ENCODE measurements around the gene RMRP. TPM values are rescaled to one million over a fixed set of nuclear protein-coding genes. Genes with fewer than 3 reads are reported as not detected.

Gene RMRP
- total and polyA plus RNA-seq, 2 donors from 2014 or later: 36,256 TPM; not detected in 1

GRCh38 chr9:35682051-35682450, 24.2 kb upstream of the RMRP start:
- intact Hi-C loops (cut with DNase I): no loop called here

GRCh38 chr9:35681341-35682002, 23.7 kb upstream of the RMRP start:
- no peak overlapping the region for H3K9ac ChIP-seq (ENCODE audit: low read length in 3 of 3)
- TF ChIP-seq CTCF (IDR thresholded peaks at IDR 0.05; ENCODE audit: borderline replicate concordance, extremely low read depth, insufficient read depth): no peak
- H3K4me3 ChIP-seq (ENCODE audit: low read length in 3 of 3): no peak overlapping the region
- intact Hi-C loops (cut with DNase I): no loop called here
- H3K27me3 ChIP-seq (ENCODE audit: control insufficient read depth, insufficient read depth, low read length): no peaks in the 10 kb centered on the region
- no peaks in the 10 kb centered on the region for H3K9me3 ChIP-seq (ENCODE audit: control insufficient read depth in 2 of 3, insufficient read depth in 1 of 3, low read length in 3 of 3)
- H3K4me1 ChIP-seq (ENCODE audit: control insufficient read depth in 2 of 3, insufficient read depth in 2 of 3, low read depth in 1 of 3, low read length in 3 of 3): peaks cover 0 to 2% (median 0%) of the 10 kb centered on the region in 3 donors
- peak in 1 of 5 donors; percentile 60 for DNase-seq
- H3K27ac ChIP-seq (ENCODE audit: low read depth in 2 of 2, low read length in 2 of 2): no peak overlapping the region
- H3K36me3 ChIP-seq (ENCODE audit: control insufficient read depth in 2 of 3, insufficient read depth in 3 of 3, low read length in 3 of 3): peaks cover 0 to 2% (median 0%) of the 10 kb centered on the region in 3 donors
- FAIRE-seq: no peak

More at GRCh38 chr9:35682051-35682450, 24.2 kb upstream of the RMRP start:
- TF ChIP-seq CTCF (IDR thresholded peaks at IDR 0.05; ENCODE audit: borderline replicate concordance, extremely low read depth, insufficient read depth): no peak
- H3K36me3 ChIP-seq (ENCODE audit: control insufficient read depth in 2 of 3, insufficient read depth in 3 of 3, low read length in 3 of 3): peaks cover 0 to 2% (median 0%) of the 10 kb centered on the region in 3 donors
- no peak overlapping the region for H3K27ac ChIP-seq (ENCODE audit: low read depth in 2 of 2, low read length in 2 of 2)
- H3K4me1 ChIP-seq (ENCODE audit: control insufficient read depth in 2 of 3, insufficient read depth in 2 of 3, low read depth in 1 of 3, low read length in 3 of 3): peaks cover 0 to 2% (median 0%) of the 10 kb centered on the region in 3 donors
- H3K9me3 ChIP-seq (ENCODE audit: control insufficient read depth in 2 of 3, insufficient read depth in 1 of 3, low read length in 3 of 3): no peaks in the 10 kb centered on the region
- no peaks in the 10 kb centered on the region for H3K27me3 ChIP-seq (ENCODE audit: control insufficient read depth, insufficient read depth, low read length)
- H3K9ac ChIP-seq (ENCODE audit: low read length in 3 of 3): no peak overlapping the region
- FAIRE-seq: no peak
- peak in 1 of 5 donors; percentile 50 for DNase-seq
- H3K4me3 ChIP-seq (ENCODE audit: low read length in 3 of 3): no peak overlapping the region

- intact Hi-C loops (cut with DNase I): no loop called here
- no peak for TF ChIP-seq CTCF (IDR thresholded peaks at IDR 0.05; ENCODE audit: borderline replicate concordance, extremely low read depth, insufficient read depth)
- no peak overlapping the region for H3K4me3 ChIP-seq (ENCODE audit: low read length in 3 of 3)
- peaks cover 0 to 5% (median 0%) of the 10 kb centered on the region in 3 donors for H3K4me1 ChIP-seq (ENCODE audit: control insufficient read depth in 2 of 3, insufficient read depth in 2 of 3, low read depth in 1 of 3, low read length in 3 of 3)
- H3K9me3 ChIP-seq (ENCODE audit: control insufficient read depth in 2 of 3, insufficient read depth in 1 of 3, low read length in 3 of 3): no peaks in the 10 kb centered on the region
- DNase-seq: no peak
- no peak for FAIRE-seq
- H3K9ac ChIP-seq (ENCODE audit: low read length in 3 of 3): no peak overlapping the region
- H3K27ac ChIP-seq (ENCODE audit: low read depth in 2 of 2, low read length in 2 of 2): no peak overlapping the region
- H3K36me3 ChIP-seq (ENCODE audit: control insufficient read depth in 2 of 3, insufficient read depth in 3 of 3, low read length in 3 of 3): peaks cover 0 to 2% (median 0%) of the 10 kb centered on the region in 3 donors
- H3K27me3 ChIP-seq (ENCODE audit: control insufficient read depth, insufficient read depth, low read length): no peaks in the 10 kb centered on the region
Measured at GRCh38 chr9:35680331-35681105, 22.7 kb upstream of the RMRP start.

Data from kidney (tissue), 14 donors.